T-cell (primary cell): ENCODE data around the gene CAMK2D. TPM values are rescaled to one million over a fixed set of nuclear protein-coding genes. Genes with fewer than 3 reads are reported as not detected.

ENCODE experiments used
- ATAC-seq, 4 experiments: fragments of 200-7000 bp in 3 of 4; fragments of 150-1000 bp in 1 of 4; cut with Tn5 transposase; replicated peaks in 1 of 4; 1 replicate in 3 of 4; 2 replicates in 1 of 4; pipeline ENCODE4 v1.10.0; 2021; ENCODE audit warnings: moderate library complexity in 3 of 4, mild to moderate bottlenecking in 2 of 4, moderate number of reproducible peaks in 1 of 4
- CTCF ChIA-PET, 2 donors: fragments of 300-600 bp; sonication (Branson Sonifier 250); formaldehyde crosslinking; loops; one replicate each; lab custom pipeline; 2022; ENCODE audit warnings: antibody characterized with exemption in 2 of 2; lab: Charles Lee
- POLR2A ChIA-PET, 2 donors: fragments of 300-600 bp; sonication (Branson Sonifier 250); formaldehyde crosslinking; loops; one replicate each; lab custom pipeline; 2022; ENCODE audit warnings: antibody characterized with exemption in 2 of 2; lab: Charles Lee
- DNase-seq, 35 experiments: peaks; one replicate each; pipeline versions ENCODE4 v3.0.0 to v3.0.0-alpha.2; 2013 to 2023
- H3K27ac ChIP-seq: one replicate; pipeline ENCODE4 v1.5.1; 2013; ENCODE audit warnings: low read length
- H3K27me3 ChIP-seq, 2 experiments: replicated peaks in 1 of 2; 1 replicate in 1 of 2; 2 replicates in 1 of 2; pipeline versions ENCODE4 v1.6.1 to v1.7.0; 2013; ENCODE audit warnings: low read length in 1 of 2, mixed read lengths in 1 of 2; ENCODE audit not compliant: control insufficient read depth in 2 of 2, insufficient read depth in 2 of 2; ENCODE audit errors: extremely low read depth in 1 of 2
- H3K36me3 ChIP-seq, 2 donors: 1 replicate in 1 of 2; 2 replicates in 1 of 2; pipeline versions ENCODE4 v1.6.1 to v1.7.0; 2013; ENCODE audit warnings: low read length in 1 of 2; ENCODE audit not compliant: control insufficient read depth in 2 of 2, insufficient read depth in 1 of 2; ENCODE audit errors: extremely low read depth in 1 of 2
- H3K4me1 ChIP-seq, 2 experiments: 1 replicate in 1 of 2; 2 replicates in 1 of 2; pipeline versions ENCODE4 v1.6.1 to v1.7.0; 2013; ENCODE audit warnings: low read length in 2 of 2, mixed read lengths in 1 of 2; ENCODE audit not compliant: insufficient read depth in 2 of 2, control insufficient read depth in 1 of 2; ENCODE audit errors: extremely low read depth in 1 of 2
- H3K4me3 ChIP-seq, 2 donors: 1 replicate in 1 of 2; 2 replicates in 1 of 2; pipeline versions ENCODE4 v1.5.1 to v1.7.0; 2013; ENCODE audit warnings: mild to moderate bottlenecking in 2 of 2, low read length in 1 of 2, moderate library complexity in 1 of 2; ENCODE audit not compliant: control insufficient read depth in 1 of 2; ENCODE audit errors: extremely low read depth in 1 of 2
- H3K9me3 ChIP-seq: 2 replicates; pipeline ENCODE4 v1.7.0; 2013
- H3K27ac Mint-ChIP-seq, 2 donors: one replicate each; pipeline ENCODE4 v1.8.0; 2020 to 2021; ENCODE audit warnings: mild to moderate bottlenecking in 2 of 2, mixed read lengths in 2 of 2
- H3K27me3 Mint-ChIP-seq, 2 donors: one replicate each; pipeline ENCODE4 v1.8.0; 2021 to 2022; ENCODE audit warnings: mixed read lengths in 2 of 2
- H3K36me3 Mint-ChIP-seq: one replicate; pipeline ENCODE4 v1.8.0; 2021; ENCODE audit warnings: mixed read lengths
- H3K4me1 Mint-ChIP-seq, 3 donors: one replicate each; pipeline ENCODE4 v1.8.0; 2020 to 2022; ENCODE audit warnings: mixed read lengths in 3 of 3, mild to moderate bottlenecking in 1 of 3
- H3K4me3 Mint-ChIP-seq, 3 donors: one replicate each; pipeline ENCODE4 v1.8.0; 2020 to 2022; ENCODE audit warnings: mild to moderate bottlenecking in 3 of 3, mixed read lengths in 3 of 3, moderate library complexity in 3 of 3
- H3K9me3 Mint-ChIP-seq, 3 donors: one replicate each; pipeline ENCODE4 v1.8.0; 2020 to 2022; ENCODE audit warnings: mixed read lengths in 3 of 3
- WGBS: methylation state at CpG from one replicate; pipeline ENCODE4 v1.1.5; 2013; ENCODE audit warnings: missing lambda C conversion rate; ENCODE audit not compliant: insufficient coverage; 5-methylcytosine and 5-hydroxymethylcytosine counted together
- total RNA-seq, 35 experiments: library from RNA in 6 of 35; stranded (reverse) in 6 of 35; fragments of 120-200 nt in 1 of 35; gene quantifications; one replicate each; pipeline versions ENCODE4 v1.2.1 to v1.2.4 and lab custom pipeline; 2013 to 2026

Gene CAMK2D
- total RNA-seq, 5 donors from 2014 or later (not counting 1 experiment from before 2014, with no cell fraction given): 30.9 to 36.2 (median 35.4) TPM

- Histone ChIP-seq H3K36me3 (no peaks in the 10 kb centered on the region), H3K27me3 (no peaks in the 10 kb centered on the region), H3K4me1 (no peaks in the 10 kb centered on the region), H3K9me3 (no peaks in the 10 kb centered on the region), H3K27ac (no peak overlapping the region), H3K4me3 (no peak overlapping the region)
- ATAC-seq (no peak), DNase-seq (no peak)
- Mint-ChIP-seq H3K27ac (no peak overlapping the region), H3K36me3 (peaks cover 31% of the 10 kb centered on the region), H3K27me3 (no peaks in the 10 kb centered on the region), H3K9me3 (no peaks in the 10 kb centered on the region), H3K4me3 (no peak overlapping the region), H3K4me1 (peaks cover 21 to 29% (median 22%) of the 10 kb centered on the region in 3 donors)
- POLR2A ChIA-PET: no interaction called here
- CTCF ChIA-PET: no interaction called here
- no CpG with 5 or more reads among the region's 4 CpGs for WGBS
Measured at GRCh38 chr4:113587640-113588275, 173.8 kb downstream of the CAMK2D start.

- Histone ChIP-seq H3K9me3 (no peaks in the 10 kb centered on the region), H3K4me3 (no peak overlapping the region), H3K4me1 (no peaks in the 10 kb centered on the region), H3K27ac (no peak overlapping the region), H3K27me3 (no peaks in the 10 kb centered on the region), H3K36me3 (no peaks in the 10 kb centered on the region)
- DNase-seq (no peak), ATAC-seq (no peak)
- POLR2A ChIA-PET: no interaction called here
- no peaks in the 10 kb centered on the region for H3K9me3 Mint-ChIP-seq
- CTCF ChIA-PET: no interaction called here
- H3K27ac Mint-ChIP-seq: no peak overlapping the region
- no peak overlapping the region for H3K4me3 Mint-ChIP-seq
- peaks cover 30% of the 10 kb centered on the region for H3K36me3 Mint-ChIP-seq
- H3K4me1 Mint-ChIP-seq: peaks cover 20 to 28% (median 21%) of the 10 kb centered on the region in 3 donors
- H3K27me3 Mint-ChIP-seq: no peaks in the 10 kb centered on the region
- WGBS: 90% methylated on average over 1 of the region's 2 CpGs
Measured at GRCh38 chr4:113587156-113587555, 174.4 kb downstream of the CAMK2D start.

- ChIA-PET CTCF (interaction anchor here in 1 of 2 donors (0.6 kb wide), 1 partner anchor 117 kb away, joined by 5 read pairs; no protein-coding TSS in a partner anchor), POLR2A (no interaction called here)
- Mint-ChIP-seq H3K27ac (no peak overlapping the region), H3K9me3 (no peaks in the 10 kb centered on the region), H3K4me1 (peaks cover 13 to 24% (median 13%) of the 10 kb centered on the region in 3 donors), H3K27me3 (no peaks in the 10 kb centered on the region), H3K36me3 (peaks cover 28% of the 10 kb centered on the region), H3K4me3 (no peak overlapping the region)
- no peaks in the 10 kb centered on the region for H3K36me3 ChIP-seq
- no peak overlapping the region for H3K4me3 ChIP-seq
- H3K27me3 ChIP-seq: no peaks in the 10 kb centered on the region
- no peak for DNase-seq
- H3K4me1 ChIP-seq: no peaks in the 10 kb centered on the region
- ATAC-seq: no peak
- H3K27ac ChIP-seq: no peak overlapping the region
- H3K9me3 ChIP-seq: no peaks in the 10 kb centered on the region
Measured at GRCh38 chr4:113586072-113586471, 175.5 kb downstream of the CAMK2D start.

- H3K4me1 ChIP-seq: no peaks in the 10 kb centered on the region
- no peak overlapping the region for H3K4me3 ChIP-seq
- Mint-ChIP-seq H3K4me1 (peaks cover 19 to 31% (median 21%) of the 10 kb centered on the region in 3 donors), H3K27me3 (no peaks in the 10 kb centered on the region), H3K4me3 (no peak overlapping the region), H3K9me3 (no peaks in the 10 kb centered on the region), H3K27ac (no peak overlapping the region), H3K36me3 (peaks cover 27% of the 10 kb centered on the region)
- no peaks in the 10 kb centered on the region for H3K36me3 ChIP-seq
- WGBS: 90% methylated on average over 1 of the region's 4 CpGs
- no peaks in the 10 kb centered on the region for H3K27me3 ChIP-seq
- no peaks in the 10 kb centered on the region for H3K9me3 ChIP-seq
- H3K27ac ChIP-seq: no peak overlapping the region
- POLR2A ChIA-PET: interaction anchor here (0.7 to 0.9 kb wide), 2 partner anchors 42 to 438 kb away, joined by 3 read pairs; no protein-coding TSS in a partner anchor
- CTCF ChIA-PET: no interaction called here
- DNase-seq (no peak), ATAC-seq (no peak)
Measured at GRCh38 chr4:113584407-113585150, 177.0 kb downstream of the CAMK2D start.

- no peaks in the 10 kb centered on the region for H3K9me3 Mint-ChIP-seq
Measured at GRCh38 chr4:113582737-113583136, 178.8 kb downstream of the CAMK2D start.

GRCh38 chr4:113579360-113579759, 182.2 kb downstream of the CAMK2D start:
- Histone ChIP-seq H3K4me1 (peaks cover 3 to 14% of the 10 kb centered on the region in 2 experiments), H3K4me3 (no peak overlapping the region), H3K9me3 (no peaks in the 10 kb centered on the region), H3K27me3 (no peaks in the 10 kb centered on the region), H3K36me3 (no peaks in the 10 kb centered on the region), H3K27ac (no peak overlapping the region)
- Mint-ChIP-seq H3K27me3 (no peaks in the 10 kb centered on the region), H3K4me1 (peaks cover 56 to 62% (median 57%) of the 10 kb centered on the region in 3 donors), H3K36me3 (peaks cover 10% of the 10 kb centered on the region), H3K9me3 (no peaks in the 10 kb centered on the region), H3K4me3 (no peak overlapping the region), H3K27ac (no peak overlapping the region)
- ChIA-PET POLR2A (no interaction called here), CTCF (interaction anchor here in 1 of 2 donors (0.5 to 1.2 kb wide), 2 partner anchors 49 to 136 kb away, joined by 4 read pairs; no protein-coding TSS in a partner anchor)
- DNase-seq: no peak
- ATAC-seq: no peak
- WGBS: no CpG with 5 or more reads among the region's 1 CpG

More at GRCh38 chr4:113582737-113583136, 178.8 kb downstream of the CAMK2D start:
- Mint-ChIP-seq H3K27me3 (no peaks in the 10 kb centered on the region), H3K27ac (no peak overlapping the region), H3K4me1 (peaks cover 26 to 40% (median 37%) of the 10 kb centered on the region in 3 donors), H3K4me3 (no peak overlapping the region), H3K36me3 (peaks cover 15% of the 10 kb centered on the region)
- Histone ChIP-seq H3K9me3 (no peaks in the 10 kb centered on the region), H3K27me3 (no peaks in the 10 kb centered on the region), H3K36me3 (no peaks in the 10 kb centered on the region), H3K4me1 (peaks cover 0 to 3% of the 10 kb centered on the region in 2 experiments), H3K27ac (no peak overlapping the region), H3K4me3 (no peak overlapping the region)
- DNase-seq: no peak
- WGBS: 100% methylated on average over 3 of the region's 4 CpGs
- ChIA-PET CTCF (interaction anchor here in 1 of 2 donors (0.9 to 1.4 kb wide), 2 partner anchors 35 kb away, joined by 3 to 4 read pairs; no protein-coding TSS in a partner anchor), POLR2A (no interaction called here)
- ATAC-seq: no peak
